PC-9 (cell line): ENCODE measurements around the gene GABRG3. TPM values are rescaled to one million over a fixed set of nuclear protein-coding genes. Genes with fewer than 3 reads are reported as not detected.

Source experiments
- BruUV-seq: library from RNA; stranded (reverse); fragments of 400-500 nt; replicated peaks from 2 replicates; lab custom pipeline; 2021; lab: Mats Ljungman, UMichigan
- CTCF ChIA-PET: fragments of 300-600 bp; sonication (Branson Sonifier 250); formaldehyde crosslinking; loops from one replicate; lab custom pipeline; 2022; ENCODE audit warnings: antibody characterized with exemption; lab: Charles Lee
- POLR2A ChIA-PET: fragments of 300-600 bp; sonication (Branson Sonifier 250); formaldehyde crosslinking; loops from one replicate; lab custom pipeline; 2022; ENCODE audit warnings: antibody characterized with exemption; ENCODE audit not compliant: unreplicated experiment; lab: Charles Lee
- DNase-seq, 2 experiments: peaks; one replicate each; pipeline versions ENCODE4 v3.0.0 to v3.0.0-alpha.2; 2015 to 2022; ENCODE audit warnings: mixed read lengths in 1 of 2
- H2AFZ ChIP-seq: fragments of 200-600 bp; sonication (generic); 2 replicates; pipeline ENCODE4 v1.8.1; 2017; ENCODE audit warnings: antibody characterized with exemption
- H3F3A ChIP-seq: fragments of 200-600 bp; sonication (generic); 2 replicates; pipeline ENCODE4 v1.8.1; 2017; ENCODE audit warnings: antibody characterized with exemption, mild to moderate bottlenecking, low read depth; ENCODE audit not compliant: insufficient read depth
- H3K27ac ChIP-seq: fragments of 200-600 bp; sonication (generic); 2 replicates; pipeline ENCODE4 v1.6.1; 2016; ENCODE audit warnings: mixed run types
- H3K27me3 ChIP-seq: fragments of 200-600 bp; sonication (generic); 2 replicates; pipeline ENCODE4 v1.6.1; 2016; ENCODE audit warnings: low read depth, mixed run types; ENCODE audit not compliant: insufficient read depth
- H3K36me3 ChIP-seq: fragments of 200-600 bp; sonication (generic); 2 replicates; pipeline ENCODE4 v1.6.1; 2016; ENCODE audit warnings: low read depth, mixed run types
- H3K4me1 ChIP-seq: fragments of 200-600 bp; sonication (generic); replicated peaks from 2 replicates; pipeline ENCODE4 v1.6.1; 2016; ENCODE audit warnings: mixed run types; ENCODE audit not compliant: insufficient read depth
- H3K4me2 ChIP-seq: fragments of 200-600 bp; sonication (generic); 2 replicates; pipeline ENCODE4 v1.6.1; 2017; ENCODE audit warnings: mixed run types
- H3K4me3 ChIP-seq: fragments of 200-600 bp; sonication (generic); 2 replicates; pipeline ENCODE4 v1.6.1; 2016; ENCODE audit warnings: mixed run types
- H3K79me2 ChIP-seq: fragments of 200-600 bp; sonication (generic); 2 replicates; pipeline ENCODE4 v1.6.1; 2017; ENCODE audit warnings: low read depth, mixed run types
- H3K9me2 ChIP-seq: fragments of 200-600 bp; sonication (generic); 2 replicates; pipeline ENCODE4 v1.8.1; 2017; ENCODE audit warnings: mild to moderate bottlenecking; ENCODE audit not compliant: insufficient read depth
- H3K9me3 ChIP-seq: fragments of 200-600 bp; sonication (generic); 2 replicates; pipeline ENCODE4 v1.8.1; 2016; ENCODE audit warnings: low read depth; ENCODE audit not compliant: insufficient read depth
- H4K20me1 ChIP-seq: fragments of 200-600 bp; sonication (generic); 2 replicates; pipeline ENCODE4 v1.8.1; 2017; ENCODE audit not compliant: insufficient read depth
- CTCF ChIP-seq: fragments of 200-600 bp; sonication (generic); conservative IDR thresholded peaks from 2 replicates; pipeline ENCODE4 v1.6.1; 2017; ENCODE audit warnings: mixed run types, antibody characterized with exemption, mild to moderate bottlenecking, moderate library complexity
- EZH2 ChIP-seq: fragments of 200-600 bp; sonication (generic); IDR thresholded peaks from 2 replicates; pipeline ENCODE4 v1.8.0; 2017; ENCODE audit warnings: antibody characterized with exemption, low read depth
- intact Hi-C: fragments of 100-400 bp; cut with micrococcal nuclease; formaldehyde crosslinking; loops from one replicate; pipeline ENCODE4 v1.10.0; 2022; ENCODE audit not compliant: unreplicated experiment
- total RNA-seq: library from RNA; stranded (reverse); gene quantifications from 2 replicates; pipeline ENCODE4 v1.2.3, GENCODE V29; 2021

The GABRG3 gene
- total RNA-seq, 1 experiment from 2014 or later = not detected

GRCh38 chr15:27081676-27082418, 110.9 kb downstream of the GABRG3 start:
- intact Hi-C loops = no loop called here
- Histone ChIP-seq H3K27me3 (no peaks in the 10 kb centered on the region; the same call in 1 of the 2 replicates), H4K20me1 (no peaks in the 10 kb centered on the region), H3K79me2 (no peaks in the 10 kb centered on the region), H3K36me3 (no peaks in the 10 kb centered on the region), H2AFZ (no peak overlapping the region), H3K4me2 (no peak overlapping the region), H3F3A (no peaks in the 10 kb centered on the region), H3K4me3 (no peak overlapping the region), H3K9me3 (no peaks in the 10 kb centered on the region), H3K4me1 (no peaks in the 10 kb centered on the region), H3K9me2 (no peaks in the 10 kb centered on the region), H3K27ac (no peak overlapping the region)
- BruUV-seq = no TSS peak
- no peak for TF ChIP-seq EZH2
- no peak for TF ChIP-seq CTCF
- ChIA-PET POLR2A (no interaction called here), CTCF (no interaction called here)
- DNase-seq = no peak

GRCh38 chr15:27082526-27082925, 111.5 kb downstream of the GABRG3 start:
- H3K4me1 ChIP-seq = no peaks in the 10 kb centered on the region
- H3F3A ChIP-seq = no peaks in the 10 kb centered on the region
- H3K4me3 ChIP-seq = no peak overlapping the region
- no peak overlapping the region for H3K4me2 ChIP-seq
- ChIA-PET POLR2A (no interaction called here), CTCF (no interaction called here)
- H3K27ac ChIP-seq = no peak overlapping the region
- H3K9me2 ChIP-seq = no peaks in the 10 kb centered on the region
- no peaks in the 10 kb centered on the region for H3K79me2 ChIP-seq
- H3K9me3 ChIP-seq = no peaks in the 10 kb centered on the region
- no TSS peak for BruUV-seq
- H3K27me3 ChIP-seq = no peaks in the 10 kb centered on the region; the same call in 1 of the 2 replicates
- no peak for DNase-seq
- H2AFZ ChIP-seq = no peak overlapping the region
- no peaks in the 10 kb centered on the region for H4K20me1 ChIP-seq
- H3K36me3 ChIP-seq = no peaks in the 10 kb centered on the region
- intact Hi-C loops = no loop called here
- TF ChIP-seq CTCF (no peak), EZH2 (no peak)

- no peaks in the 10 kb centered on the region for H3K79me2 ChIP-seq
- no peaks in the 10 kb centered on the region for H4K20me1 ChIP-seq
- no TSS peak for BruUV-seq
- ChIA-PET POLR2A (no interaction called here), CTCF (no interaction called here)
- H2AFZ ChIP-seq = no peak overlapping the region
- H3K4me2 ChIP-seq = no peak overlapping the region
- no peak for TF ChIP-seq CTCF
- no peak for TF ChIP-seq EZH2
- no peak overlapping the region for H3K4me3 ChIP-seq
- DNase-seq = no peak
- H3K9me2 ChIP-seq = no peaks in the 10 kb centered on the region
- H3K27ac ChIP-seq = no peak overlapping the region
- H3K9me3 ChIP-seq = no peaks in the 10 kb centered on the region
- H3K36me3 ChIP-seq = no peaks in the 10 kb centered on the region
- no peaks in the 10 kb centered on the region; the same call in 1 of the 2 replicates for H3K27me3 ChIP-seq
- H3F3A ChIP-seq = no peaks in the 10 kb centered on the region
- intact Hi-C loops = no loop called here
- no peaks in the 10 kb centered on the region for H3K4me1 ChIP-seq
These were observed 113.9 kb downstream of the GABRG3 start for GRCh38 chr15:27084844-27085243.
